Activated CD8-positive, alpha-beta T cell treated with anti-CD3 and anti-CD28 coated beads for 36 hours (primary cell): ENCODE measurements around the gene RBM47. TPM values are rescaled to one million over a fixed set of nuclear protein-coding genes. Genes with fewer than 3 reads are reported as not detected.

Experiments
- ATAC-seq: fragments of 200-7000 bp; cut with Tn5 transposase; one replicate; pipeline ENCODE4 v1.10.0; 2021; ENCODE audit warnings: mild to moderate bottlenecking, moderate library complexity
- CTCF ChIA-PET: fragments of 350-600 bp; sonication (Branson Sonifier 250); formaldehyde crosslinking; loops from one replicate; lab custom pipeline; 2021; ENCODE audit warnings: antibody characterized with exemption; lab: Charles Lee
- POLR2A ChIA-PET: fragments of 350-600 bp; sonication (Branson Sonifier 250); formaldehyde crosslinking; loops from one replicate; lab custom pipeline; 2021; ENCODE audit warnings: antibody characterized with exemption; lab: Charles Lee
- DNase-seq: peaks from one replicate; pipeline ENCODE4 v3.0.0-alpha.2; 2020
- H3K27ac Mint-ChIP-seq: one replicate; pipeline ENCODE4 v1.8.0; 2021; ENCODE audit warnings: mild to moderate bottlenecking, mixed read lengths
- H3K27me3 Mint-ChIP-seq: one replicate; pipeline ENCODE4 v1.8.0; 2021; ENCODE audit warnings: mixed read lengths
- H3K36me3 Mint-ChIP-seq: one replicate; pipeline ENCODE4 v1.8.0; 2021; ENCODE audit warnings: low read depth, mixed read lengths
- H3K4me1 Mint-ChIP-seq: one replicate; pipeline ENCODE4 v1.8.0; 2021; ENCODE audit warnings: low read depth, mixed read lengths
- H3K4me3 Mint-ChIP-seq: one replicate; pipeline ENCODE4 v1.8.0; 2021; ENCODE audit warnings: mild to moderate bottlenecking, moderate library complexity, mixed read lengths
- H3K9me3 Mint-ChIP-seq: one replicate; pipeline ENCODE4 v1.8.0; 2021; ENCODE audit warnings: mixed read lengths
- CTCF ChIP-seq: fragments of 200-600 bp; IDR thresholded peaks from one replicate; pipeline ENCODE4 v1.8.0; 2022; ENCODE audit warnings: antibody characterized with exemption, mild to moderate bottlenecking
- intact Hi-C: fragments of 100-400 bp; cut with micrococcal nuclease; formaldehyde crosslinking; loops from one replicate; pipeline ENCODE4 v1.10.0; 2022
- total RNA-seq, 2 experiments: library from RNA; stranded (reverse); gene quantifications; one replicate each; pipeline ENCODE4 v1.2.3, GENCODE V29; 2021

RBM47 gene
- total RNA-seq, result under 1 TPM; 0.13 to 0.74 TPM

- no peak for TF ChIP-seq CTCF
- DNase-seq, result peak; percentile 32
- intact Hi-C loops, result no loop called here
- no peaks in the 10 kb centered on the region for H3K36me3 Mint-ChIP-seq
- H3K9me3 Mint-ChIP-seq, result no peaks in the 10 kb centered on the region
- ChIA-PET CTCF (no interaction called here), POLR2A (interaction anchor here (0.7 kb wide), 1 partner anchor 61 kb away, joined by 4 read pairs; no protein-coding TSS in a partner anchor)
- peak; percentile 66 for ATAC-seq
- H3K4me1 Mint-ChIP-seq, result peaks cover 14% of the 10 kb centered on the region
- H3K4me3 Mint-ChIP-seq, result peak within 1 kb of the TSS; percentile 73
- no peak within 1 kb of the TSS for H3K27ac Mint-ChIP-seq
- H3K27me3 Mint-ChIP-seq, result peaks cover 33% of the 10 kb centered on the region
Observed at GRCh38 chr4:40629401-40630334, at the start of gene RBM47. TSS of gene RBM47 (minus strand) at chr4:40629864. CDS start at chr4:40438893, 190,971 bp downstream.

- ChIA-PET CTCF (interaction anchor here (0.7 kb wide), 1 partner anchor 178 kb away, joined by 3 read pairs; no protein-coding TSS in a partner anchor), POLR2A (no interaction called here)
- no peak overlapping the region for H3K4me3 Mint-ChIP-seq
- no peak for TF ChIP-seq CTCF
- H3K9me3 Mint-ChIP-seq, result no peaks in the 10 kb centered on the region
- peaks cover 8% of the 10 kb centered on the region for H3K4me1 Mint-ChIP-seq
- intact Hi-C loops, result no loop called here
- H3K27ac Mint-ChIP-seq, result no peak overlapping the region
- no peaks in the 10 kb centered on the region for H3K36me3 Mint-ChIP-seq
- ATAC-seq (no peak), DNase-seq (no peak)
- H3K27me3 Mint-ChIP-seq, result no peaks in the 10 kb centered on the region
Observed at GRCh38 chr4:40678421-40678820, 48.8 kb upstream of the RBM47 start.

- CTCF ChIA-PET, result no interaction called here
- intact Hi-C loops, result no loop called here
- POLR2A ChIA-PET, result interaction anchor here (0.6 to 1.0 kb wide), 2 partner anchors 11 to 364 kb away, joined by 3 read pairs; no protein-coding TSS in a partner anchor
Observed at GRCh38 chr4:40675166-40675565, 45.5 kb upstream of the RBM47 start.

GRCh38 chr4:40672528-40673522, 43.2 kb upstream of the RBM47 start:
- CTCF ChIA-PET, result interaction anchor here (1.0 to 2.1 kb wide), 5 partner anchors 8 to 170 kb away, joined by 3 to 6 read pairs (median 3); no protein-coding TSS in a partner anchor
- Mint-ChIP-seq H3K27me3 (peaks cover 1% of the 10 kb centered on the region), H3K36me3 (no peaks in the 10 kb centered on the region), H3K9me3 (no peaks in the 10 kb centered on the region), H3K27ac (peak overlapping the region; percentile 89), H3K4me1 (peaks cover 37% of the 10 kb centered on the region), H3K4me3 (peak overlapping the region; percentile 27)
- intact Hi-C loops, result no loop called here
- peak; percentile 67 for DNase-seq
- peak; percentile 93 for ATAC-seq
- TF ChIP-seq CTCF, result no peak
- POLR2A ChIA-PET, result interaction anchor here (0.7 to 1.5 kb wide), 5 partner anchors 9 to 369 kb away, joined by 3 to 8 read pairs (median 4); no protein-coding TSS in a partner anchor

More at GRCh38 chr4:40675166-40675565, 45.5 kb upstream of the RBM47 start:
- no peaks in the 10 kb centered on the region for H3K36me3 Mint-ChIP-seq
- no peak overlapping the region for H3K27ac Mint-ChIP-seq
- H3K4me1 Mint-ChIP-seq, result peaks cover 22% of the 10 kb centered on the region
- no peaks in the 10 kb centered on the region for H3K9me3 Mint-ChIP-seq
- H3K4me3 Mint-ChIP-seq, result no peak overlapping the region
- peaks cover 1% of the 10 kb centered on the region for H3K27me3 Mint-ChIP-seq
- TF ChIP-seq CTCF, result no peak
- no peak for ATAC-seq
- DNase-seq, result no peak
